Cerebellar cortex (tissue), 1 donor: ENCODE results near the gene E2F4.

Source experiments
- DNase-seq: peaks from one replicate; pipeline ENCODE4 v3.0.0-alpha.2; 2015; ENCODE audit warnings: low spot score

Gene E2F4

DNA sequence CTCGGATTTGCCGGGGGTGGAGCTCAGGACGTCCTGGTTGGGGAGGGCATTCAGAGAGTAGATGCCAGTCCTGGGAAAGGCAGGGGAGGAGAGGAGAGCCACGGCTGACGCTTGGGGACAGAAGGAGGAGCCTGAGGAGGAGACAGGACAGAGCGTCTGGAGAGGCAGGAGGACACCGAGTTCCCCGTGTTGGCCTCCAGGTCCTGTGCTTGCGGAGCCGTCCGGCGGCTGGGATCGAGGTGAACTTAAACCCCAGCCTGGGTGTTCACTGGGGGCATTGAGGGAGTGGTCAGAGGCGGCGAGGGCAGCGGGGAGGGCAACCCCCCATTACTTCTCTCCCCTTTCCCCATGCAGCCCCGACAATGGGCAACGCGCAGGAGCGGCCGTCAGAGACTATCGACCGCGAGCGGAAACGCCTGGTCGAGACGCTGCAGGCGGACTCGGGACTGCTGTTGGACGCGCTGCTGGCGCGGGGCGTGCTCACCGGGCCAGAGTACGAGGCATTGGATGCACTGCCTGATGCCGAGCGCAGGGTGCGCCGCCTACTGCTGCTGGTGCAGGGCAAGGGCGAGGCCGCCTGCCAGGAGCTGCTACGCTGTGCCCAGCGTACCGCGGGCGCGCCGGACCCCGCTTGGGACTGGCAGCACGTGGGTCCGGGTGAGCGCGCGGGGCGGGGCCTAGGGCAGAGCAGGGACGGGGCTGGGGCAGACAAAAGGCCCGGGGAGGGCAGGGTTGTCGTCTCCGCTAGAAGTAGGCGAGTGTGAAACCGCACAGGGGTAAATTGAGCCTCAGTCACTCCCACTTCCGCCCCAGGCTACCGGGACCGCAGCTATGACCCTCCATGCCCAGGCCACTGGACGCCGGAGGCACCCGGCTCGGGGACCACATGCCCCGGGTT is 17.9 kb upstream of the E2F4 start:
- peak; percentile 94 for DNase-seq

DNA sequence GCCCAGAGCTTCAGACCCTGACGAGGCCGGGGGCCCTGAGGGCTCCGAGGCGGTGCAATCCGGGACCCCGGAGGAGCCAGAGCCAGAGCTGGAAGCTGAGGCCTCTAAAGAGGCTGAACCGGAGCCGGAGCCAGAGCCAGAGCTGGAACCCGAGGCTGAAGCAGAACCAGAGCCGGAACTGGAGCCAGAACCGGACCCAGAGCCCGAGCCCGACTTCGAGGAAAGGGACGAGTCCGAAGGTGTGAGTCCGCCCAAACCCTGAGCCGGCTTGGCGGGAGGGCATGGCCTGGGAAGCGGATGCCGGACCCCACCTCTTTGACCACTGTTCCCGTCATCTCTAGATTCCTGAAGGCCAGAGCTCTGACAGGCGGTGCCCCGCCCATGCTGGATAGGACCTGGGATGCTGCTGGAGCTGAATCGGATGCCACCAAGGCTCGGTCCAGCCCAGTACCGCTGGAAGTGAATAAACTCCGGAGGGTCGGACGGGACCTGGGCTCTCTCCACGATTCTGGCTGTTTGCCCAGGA is 17.2 kb upstream of the E2F4 start:
- no peak for DNase-seq

DNA sequence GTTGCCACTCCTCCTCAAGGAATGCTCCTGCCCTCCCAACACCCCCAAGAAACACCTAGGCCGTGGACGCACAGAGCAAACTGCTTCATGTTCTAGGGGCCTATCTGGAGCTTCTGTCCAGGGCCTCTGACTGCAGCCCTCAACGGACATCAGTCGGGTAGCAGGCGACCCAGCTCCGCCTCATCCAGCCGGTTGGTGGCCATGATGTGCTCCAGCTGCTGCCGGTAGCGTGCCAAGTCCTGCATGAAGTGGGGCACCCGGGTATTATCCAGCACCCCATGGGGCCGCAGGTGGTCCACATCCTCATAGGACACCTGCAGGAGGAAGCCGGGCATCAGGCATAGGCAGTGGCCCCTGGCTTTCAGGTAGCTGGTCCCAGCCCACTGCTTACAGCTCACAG is 15.3 kb upstream of the E2F4 start:
- no peak for DNase-seq

DNA sequence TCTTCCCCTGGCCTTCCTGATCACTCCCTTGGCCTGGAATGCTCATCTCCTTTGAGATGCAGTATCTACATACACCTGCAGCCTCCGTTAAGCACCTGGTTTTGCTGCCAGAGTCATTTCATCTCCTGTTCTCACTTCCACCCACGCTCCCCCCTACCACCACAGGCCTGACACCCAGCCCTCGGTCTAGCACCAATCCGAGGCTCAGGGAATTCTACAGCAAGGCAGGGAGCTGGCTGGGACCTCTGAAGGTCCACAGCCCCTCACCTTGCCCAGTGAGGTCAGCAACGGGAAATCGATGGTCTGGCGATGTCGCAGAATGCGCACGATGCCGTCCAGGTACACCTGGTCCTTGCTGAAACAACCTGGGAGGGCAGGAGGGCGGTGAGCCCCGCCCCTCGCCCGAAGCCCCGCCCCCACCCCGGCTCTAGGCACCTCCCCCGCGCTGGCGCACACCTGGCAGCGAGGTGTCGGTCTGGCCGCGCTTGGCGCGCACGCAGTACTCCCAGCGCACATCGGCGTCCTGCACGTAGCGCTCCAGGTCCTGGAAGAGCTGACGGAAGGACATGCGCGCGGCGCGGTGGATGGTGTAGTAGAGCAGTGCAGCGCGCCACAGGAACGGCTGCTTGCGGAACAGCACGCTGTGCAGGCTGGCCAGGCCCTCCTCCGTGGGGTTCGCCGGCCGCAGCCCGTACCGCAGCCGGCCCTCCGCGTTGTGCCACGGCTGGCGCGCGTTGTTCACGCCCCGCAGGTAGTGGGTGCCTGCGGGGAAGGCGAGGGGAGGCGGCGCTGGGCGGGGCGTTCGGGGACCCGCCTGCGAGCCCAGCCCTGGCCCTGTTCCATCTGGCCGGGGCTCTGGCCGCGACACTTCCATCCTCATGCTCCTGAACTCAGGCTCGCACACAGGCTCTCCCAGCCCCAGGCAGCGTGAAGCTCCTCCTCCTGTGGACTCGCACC is 13.9 kb upstream of the E2F4 start:
- DNase-seq: peak; percentile 77

DNA sequence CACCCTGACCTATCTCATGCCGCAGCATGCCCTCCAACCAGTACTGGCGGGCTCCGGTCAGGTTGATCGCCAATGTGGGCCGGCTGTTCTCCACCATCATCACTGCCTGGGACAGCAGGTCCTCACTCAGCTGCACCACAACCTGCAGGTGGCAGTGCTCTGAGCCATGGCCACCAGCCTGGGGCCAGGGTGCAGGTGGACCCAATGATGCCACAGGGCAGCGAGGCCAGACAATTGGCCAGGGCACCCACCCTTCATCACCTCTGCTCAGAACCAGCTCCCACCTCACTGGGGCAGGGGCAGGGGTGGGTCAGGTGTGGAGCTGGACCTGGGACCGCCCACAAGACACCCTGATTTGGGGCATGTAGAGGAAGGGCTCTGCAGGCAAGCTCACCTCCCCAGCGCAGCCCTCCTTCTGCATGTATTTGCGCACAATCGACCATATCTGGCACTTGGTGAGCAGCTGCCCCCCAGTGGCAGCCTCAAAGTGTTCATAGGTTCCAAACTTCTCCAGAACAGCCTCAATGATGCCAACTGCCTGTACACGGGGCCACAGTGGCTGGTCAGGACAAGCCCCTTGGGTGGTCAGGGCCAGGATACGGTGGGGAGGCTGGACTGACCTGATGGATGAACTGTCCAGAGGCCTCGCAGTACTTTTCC is 12.4 kb upstream of the E2F4 start:
- no peak for DNase-seq

DNA sequence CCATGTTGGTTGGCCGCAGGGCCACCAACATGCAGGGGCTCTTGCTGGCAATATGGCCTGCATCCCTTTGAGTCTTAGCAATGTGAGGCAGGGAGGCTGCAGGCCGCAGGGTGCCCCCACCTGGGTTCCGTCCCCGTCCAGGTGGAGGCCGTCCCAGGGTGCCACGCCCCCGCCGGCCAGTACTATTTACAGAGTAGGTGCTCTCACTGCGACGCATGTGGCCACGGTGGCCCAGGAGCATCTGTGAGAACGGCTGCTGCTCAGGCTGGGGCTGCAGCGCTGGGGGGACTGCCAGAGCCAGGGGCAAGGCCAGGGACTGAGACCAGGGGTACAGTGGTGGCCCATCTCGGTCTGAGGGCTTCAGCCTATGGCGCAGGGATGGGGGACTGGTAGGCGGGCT is 11.8 kb upstream of the E2F4 start:
- DNase-seq: no peak

DNA sequence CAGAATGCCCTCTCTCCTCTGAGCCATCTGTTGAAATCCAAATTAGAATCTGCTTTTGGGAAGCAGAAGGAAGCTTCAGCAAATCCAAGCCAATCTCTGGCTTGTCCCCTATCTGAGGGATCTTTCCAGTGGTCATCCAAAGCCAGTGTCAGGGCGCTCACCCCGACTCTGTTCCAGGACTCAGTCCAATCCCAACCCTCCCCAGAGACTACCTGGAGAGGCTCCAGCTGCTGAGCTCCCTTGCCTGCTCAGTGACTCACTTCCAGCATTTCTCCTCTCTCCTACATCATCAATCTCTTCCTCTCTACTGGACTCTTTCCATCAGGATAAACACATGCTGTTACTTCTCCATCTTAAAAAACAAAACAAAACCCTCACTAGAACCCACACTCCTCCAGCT is 10.6 kb upstream of the E2F4 start:
- no peak for DNase-seq

DNA sequence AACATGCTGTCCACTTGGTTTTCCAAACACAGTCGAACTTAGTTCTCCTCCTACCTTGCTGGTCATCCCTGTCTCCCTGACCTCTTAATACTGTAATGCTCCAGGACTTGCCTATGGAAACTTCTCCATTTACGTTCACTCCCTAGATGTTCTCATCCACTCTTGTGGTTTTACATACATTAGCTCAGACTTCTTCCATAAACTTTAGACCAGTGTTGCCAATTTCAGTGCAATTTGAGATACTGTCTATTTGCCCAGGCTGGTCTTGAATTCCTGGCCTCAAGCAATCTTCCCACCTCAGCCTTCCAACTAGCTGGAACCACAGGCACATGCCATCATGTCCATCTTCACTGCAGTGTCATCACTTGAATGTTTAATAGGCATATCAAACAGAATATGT is 9.7 kb upstream of the E2F4 start:
- no peak for DNase-seq

DNA sequence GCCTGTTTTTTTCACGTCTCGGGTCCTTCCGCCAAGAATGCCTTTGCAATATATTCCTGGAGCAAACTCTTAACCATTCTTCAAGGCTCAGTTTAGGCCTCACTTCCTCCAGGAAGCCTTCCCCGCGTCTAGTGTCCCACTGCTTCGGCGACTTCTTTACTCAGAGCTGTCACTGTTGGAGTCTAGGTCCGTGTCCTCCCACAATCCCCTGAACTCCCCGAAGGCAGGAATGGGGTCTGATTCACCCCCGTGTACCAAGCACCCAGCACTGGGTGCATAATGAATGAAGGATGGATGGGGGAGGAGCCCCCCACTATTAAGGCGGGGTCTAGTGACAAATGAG is 8.7 kb upstream of the E2F4 start:
- no peak for DNase-seq

DNA sequence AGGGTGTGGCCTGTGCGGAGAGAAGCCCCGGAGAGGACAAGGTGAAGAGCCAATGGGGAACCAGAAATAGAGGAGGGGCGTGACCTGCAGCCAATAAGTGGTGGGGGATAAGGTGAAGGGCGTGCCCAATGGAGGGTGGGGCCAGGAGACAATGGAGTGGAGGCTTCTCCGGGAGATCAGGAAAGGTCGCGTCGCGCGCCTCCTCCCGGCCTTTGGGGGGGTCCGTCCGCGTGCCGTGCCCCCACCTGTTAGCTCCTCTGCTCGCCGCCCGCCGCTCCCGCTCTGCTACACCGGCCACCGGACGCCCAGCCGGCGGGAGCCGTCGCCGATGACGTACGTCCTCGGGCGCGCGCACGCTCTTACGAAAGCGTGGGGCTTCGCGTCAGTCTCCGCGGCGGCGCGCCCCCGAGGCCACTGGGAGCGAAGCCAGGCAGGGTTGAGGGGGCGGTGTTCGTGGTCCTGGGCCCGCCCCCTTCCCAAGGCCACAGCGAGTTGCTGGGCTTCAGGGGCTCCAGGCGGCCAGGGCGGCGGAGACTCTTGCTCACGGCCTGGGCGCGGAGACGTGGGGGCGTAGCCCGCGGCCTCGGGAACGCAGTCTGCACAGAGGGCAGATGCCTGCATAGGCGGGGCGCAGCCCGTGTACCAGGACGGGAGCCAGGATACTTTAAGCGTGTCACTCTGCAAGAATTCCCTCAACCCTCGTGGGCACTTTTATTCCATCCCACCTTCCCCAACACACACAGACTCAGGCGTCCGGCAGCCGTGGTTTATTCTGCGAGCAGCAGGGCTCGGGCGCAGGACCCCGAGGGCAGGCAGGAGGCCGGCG is 8.1 kb upstream of the E2F4 start, which contains the start of gene MATCAP1:
MATCAP1 (minus strand) TSS at position 337 of the 826 bp plus-strand sequence. CDS start 3,353 bp downstream, outside the sequence.
- DNase-seq: peak; percentile 99

DNA sequence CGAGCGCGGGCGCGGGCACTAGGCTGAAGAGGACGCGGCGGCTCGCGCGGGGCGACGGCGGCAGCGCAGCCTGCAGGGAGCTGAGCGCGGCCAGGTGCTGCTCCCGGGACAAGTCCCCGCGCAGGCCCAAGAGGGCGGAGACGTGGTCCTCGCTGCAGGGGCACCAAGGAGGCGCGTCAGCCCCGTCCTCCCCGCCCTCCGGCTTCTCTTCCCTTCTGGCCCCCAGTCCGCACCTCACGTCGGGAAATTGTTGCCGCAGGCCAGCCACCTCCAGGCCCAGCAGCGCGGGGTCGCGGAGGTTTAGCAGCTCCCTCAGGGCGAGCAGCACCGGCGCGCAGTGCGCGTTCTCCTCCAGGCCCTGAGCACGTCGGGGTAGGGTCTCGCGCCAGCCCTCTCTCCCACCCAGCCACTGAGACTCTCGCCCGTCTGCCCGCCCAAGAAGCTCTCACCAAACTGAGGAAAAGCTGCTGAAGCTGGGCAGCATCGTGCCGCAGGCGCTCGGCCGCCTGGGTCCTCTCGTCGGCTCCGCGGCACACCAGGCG is 7.4 kb upstream of the E2F4 start:
- no peak for DNase-seq

DNA sequence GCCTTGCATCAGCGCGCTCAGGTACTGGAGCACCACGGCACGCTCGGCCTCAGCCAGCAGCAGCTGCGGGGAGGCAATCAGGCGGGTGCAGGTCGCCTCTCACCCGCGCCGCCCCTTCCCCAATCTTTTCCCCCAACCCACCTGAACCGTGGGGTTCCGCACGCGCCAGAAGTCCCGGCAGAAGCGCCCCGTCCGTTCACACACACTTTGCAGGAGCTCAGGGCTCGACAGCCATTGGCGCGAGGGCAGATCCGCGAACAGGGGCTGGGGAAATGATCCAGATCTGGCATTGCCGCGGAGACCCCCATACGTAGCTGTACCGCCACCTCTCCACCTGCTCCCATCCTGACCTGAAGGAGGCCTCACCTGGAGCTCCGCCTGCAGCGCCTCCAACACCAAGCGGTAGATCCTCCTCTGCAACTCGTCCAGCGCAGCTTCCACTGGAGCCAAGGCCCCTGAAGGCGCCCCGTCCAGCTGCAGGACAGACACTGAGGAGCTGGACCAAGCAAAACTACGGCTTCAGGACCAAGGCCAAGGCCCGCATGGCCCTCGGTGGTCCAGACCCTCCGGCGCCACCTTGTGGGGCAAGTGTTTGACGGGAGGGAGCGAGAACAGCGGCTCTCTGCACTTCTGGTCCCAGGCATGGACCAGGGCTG is 6.8 kb upstream of the E2F4 start:
- DNase-seq: peak; percentile 88

DNA sequence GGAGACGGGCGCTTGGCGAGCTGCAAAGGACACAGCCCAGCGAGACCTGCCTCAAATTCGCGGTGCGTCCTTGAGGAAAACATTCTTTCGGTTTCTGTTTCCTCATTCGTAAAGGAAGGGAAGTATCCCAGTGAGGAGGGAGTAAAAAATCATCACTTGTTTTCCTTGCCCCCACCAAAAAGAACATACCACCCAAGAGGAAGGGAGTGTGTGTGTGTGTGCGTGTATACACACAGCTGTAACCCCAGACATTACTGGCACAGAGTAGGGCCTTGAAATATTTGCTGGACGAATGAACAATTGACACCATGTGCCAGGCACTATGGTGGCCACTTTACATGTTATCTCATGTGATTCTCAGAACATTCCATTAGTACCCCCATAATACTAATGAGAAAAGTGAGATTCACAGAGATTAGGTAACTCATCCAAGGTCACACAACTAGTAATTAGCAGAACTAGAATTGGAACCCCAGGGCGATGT is 6.3 kb upstream of the E2F4 start:
- no peak for DNase-seq

DNA sequence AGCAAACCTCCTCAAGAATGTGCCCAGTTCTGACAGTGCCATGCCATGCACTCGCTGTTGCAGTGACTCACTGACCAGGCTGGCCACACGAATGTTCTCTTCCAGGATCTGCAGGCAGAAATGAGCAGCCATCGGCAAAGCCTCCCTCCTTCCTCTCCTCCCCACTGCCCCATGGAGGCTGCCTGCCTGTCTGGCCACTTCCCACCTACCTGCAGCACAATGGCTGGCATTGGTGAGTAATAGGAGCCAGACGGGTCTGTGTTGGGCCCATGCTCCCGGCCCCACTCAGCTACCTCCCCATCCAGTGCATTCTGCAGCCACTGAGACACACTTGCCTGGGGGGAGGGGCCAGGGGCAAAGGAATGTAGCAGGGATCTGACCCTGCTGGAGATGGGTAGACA is 5.4 kb upstream of the E2F4 start:
- DNase-seq: no peak

DNA sequence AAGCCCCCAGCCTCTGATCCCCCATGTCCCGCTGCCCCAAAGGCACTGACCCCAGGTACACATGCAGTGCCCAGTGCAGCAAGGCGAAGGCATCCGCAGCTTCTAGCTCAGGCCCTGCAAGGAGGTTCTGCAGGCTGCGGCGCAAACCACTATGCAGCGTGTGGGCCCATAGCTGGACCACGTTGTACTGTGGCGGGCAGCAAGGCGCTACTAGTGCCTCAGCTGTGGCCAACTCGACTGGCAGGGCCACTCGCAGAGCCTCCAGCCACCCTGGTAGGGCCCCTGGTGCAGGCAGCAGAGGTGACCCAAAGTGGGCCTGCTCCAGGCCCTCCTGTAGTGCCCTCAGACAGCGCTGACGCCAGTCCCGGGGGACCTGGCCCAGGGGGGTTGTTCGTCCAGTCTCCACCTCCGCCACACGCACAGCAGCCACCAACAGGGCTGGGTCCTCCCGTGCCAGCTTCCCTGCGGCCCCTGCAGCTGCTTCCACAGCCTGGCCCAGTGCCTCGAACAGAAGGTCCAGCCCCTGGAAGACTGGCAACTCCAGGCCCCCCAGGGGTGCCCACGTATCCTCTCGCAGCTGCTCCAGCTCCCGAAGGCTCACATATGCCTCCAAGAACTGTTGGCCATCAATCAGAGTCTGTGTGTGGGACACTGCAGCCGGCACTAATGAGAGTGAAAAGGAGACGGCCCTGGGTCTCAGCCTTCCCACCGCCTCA is 4.6 kb upstream of the E2F4 start:
- no peak for DNase-seq

DNA sequence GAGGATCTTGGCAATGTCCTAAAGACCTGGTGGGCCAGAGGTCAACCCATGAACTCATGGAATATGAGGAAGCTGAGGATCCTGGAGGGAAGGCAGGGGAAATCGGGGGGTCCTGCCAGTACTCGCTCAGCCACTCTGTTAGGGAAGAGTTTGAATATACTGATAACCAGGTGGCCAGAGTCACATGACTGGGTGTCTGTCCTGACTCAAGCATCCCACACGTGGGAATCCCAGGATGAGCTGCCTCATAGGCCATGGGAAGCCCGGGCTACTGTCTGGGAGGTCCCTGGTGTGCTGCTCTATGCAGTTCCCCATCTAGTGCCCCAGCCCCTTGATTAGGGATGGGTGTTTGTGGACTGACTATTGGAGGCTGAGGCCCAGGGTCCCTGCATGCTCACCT is 3.6 kb upstream of the E2F4 start:
- DNase-seq: no peak

DNA sequence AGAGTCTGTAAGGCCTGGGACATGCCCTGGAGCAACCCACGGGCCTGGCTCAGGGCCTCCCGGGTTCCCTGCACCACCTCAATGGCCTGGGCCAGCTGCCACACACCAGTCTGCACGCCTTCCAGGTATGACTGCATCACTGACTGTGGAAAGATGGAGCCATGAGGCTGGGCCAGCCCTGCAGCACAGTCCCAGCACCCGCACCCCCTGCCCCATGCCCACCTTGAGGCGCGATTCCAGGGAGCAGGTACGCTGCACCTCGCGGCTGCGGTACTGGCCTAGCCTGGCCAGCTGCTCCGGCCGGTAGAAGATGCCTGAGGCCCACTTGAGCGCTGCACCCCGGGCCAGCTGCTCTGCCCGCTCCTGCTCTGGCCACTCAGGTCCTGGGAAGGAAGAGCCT is 3.2 kb upstream of the E2F4 start:
- DNase-seq: no peak

DNA sequence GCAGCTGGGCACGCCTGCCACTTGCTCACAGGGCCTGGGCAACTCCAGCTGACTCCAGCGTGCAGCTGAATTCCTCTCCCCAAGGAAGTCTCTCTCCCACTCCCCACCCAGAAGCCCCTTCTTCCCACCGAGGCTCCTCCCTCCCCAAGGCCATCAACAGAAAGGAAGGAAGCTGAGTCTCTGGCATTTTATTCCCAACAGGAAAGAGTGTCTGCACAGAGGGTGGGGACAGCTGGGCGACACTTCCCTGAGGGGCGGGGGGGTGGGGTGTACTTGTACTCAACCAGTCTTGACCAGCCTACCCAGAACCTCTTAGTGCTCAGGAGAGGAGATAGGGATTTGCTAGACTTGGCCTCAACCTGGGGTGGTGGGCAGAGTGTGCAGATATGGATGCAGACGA is 1.9 kb upstream of the E2F4 start, which contains the start of gene EXOC3L1:
EXOC3L1 (minus strand) TSS at position 96 of the 400 bp plus-strand sequence. CDS start 460 bp downstream, outside the sequence.
- no peak for DNase-seq
